Fibroblast of villous mesenchyme (primary cell): ENCODE results near the gene EXOC6. TPM values are rescaled to one million over a fixed set of nuclear protein-coding genes. Genes with fewer than 3 reads are reported as not detected.

Experiments
- DNase-seq: peaks from one replicate; pipeline ENCODE4 v3.0.0-alpha.2; 2010; ENCODE audit warnings: low read depth
- H3K4me3 ChIP-seq: 2 replicates; pipeline ENCODE4 v1.5.1; 2011; ENCODE audit warnings: low read depth, mild to moderate bottlenecking, low read length
- total RNA-seq: library from RNA; depleted of rRNA; stranded (reverse); fragments of >200 nt; gene quantifications from 2 replicates; pipeline ENCODE4 v1.2.3, GENCODE V29; 2012
- TF ChIP-seq, protein P1 (sequence below): IDR thresholded peaks from 2 replicates; pipeline ENCODE4 v1.5.1; 2012; ENCODE audit warnings: low read depth, mild to moderate bottlenecking, low read length; ENCODE audit not compliant: insufficient read depth

EXOC6 gene
- total RNA-seq, 1 donor = 7.8 TPM

DNA sequence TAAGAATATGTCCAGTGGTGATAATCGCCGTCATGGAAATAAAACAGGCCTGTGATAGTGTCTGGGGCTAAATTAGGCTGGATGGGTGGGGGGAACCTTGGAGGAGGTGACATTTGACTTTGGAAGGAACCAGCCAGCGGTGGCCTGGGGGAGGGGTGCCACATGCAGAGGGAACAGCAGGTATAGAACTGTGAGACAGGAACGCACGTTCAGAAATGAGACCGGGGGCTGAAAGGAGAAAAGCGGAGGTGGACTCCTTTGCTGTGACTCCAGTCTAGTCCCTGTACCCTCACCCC is 222.8 kb downstream of the EXOC6 start:
- TF ChIP-seq, protein P1, sequence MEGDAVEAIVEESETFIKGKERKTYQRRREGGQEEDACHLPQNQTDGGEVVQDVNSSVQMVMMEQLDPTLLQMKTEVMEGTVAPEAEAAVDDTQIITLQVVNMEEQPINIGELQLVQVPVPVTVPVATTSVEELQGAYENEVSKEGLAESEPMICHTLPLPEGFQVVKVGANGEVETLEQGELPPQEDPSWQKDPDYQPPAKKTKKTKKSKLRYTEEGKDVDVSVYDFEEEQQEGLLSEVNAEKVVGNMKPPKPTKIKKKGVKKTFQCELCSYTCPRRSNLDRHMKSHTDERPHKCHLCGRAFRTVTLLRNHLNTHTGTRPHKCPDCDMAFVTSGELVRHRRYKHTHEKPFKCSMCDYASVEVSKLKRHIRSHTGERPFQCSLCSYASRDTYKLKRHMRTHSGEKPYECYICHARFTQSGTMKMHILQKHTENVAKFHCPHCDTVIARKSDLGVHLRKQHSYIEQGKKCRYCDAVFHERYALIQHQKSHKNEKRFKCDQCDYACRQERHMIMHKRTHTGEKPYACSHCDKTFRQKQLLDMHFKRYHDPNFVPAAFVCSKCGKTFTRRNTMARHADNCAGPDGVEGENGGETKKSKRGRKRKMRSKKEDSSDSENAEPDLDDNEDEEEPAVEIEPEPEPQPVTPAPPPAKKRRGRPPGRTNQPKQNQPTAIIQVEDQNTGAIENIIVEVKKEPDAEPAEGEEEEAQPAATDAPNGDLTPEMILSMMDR = no peak
- no peak overlapping the region for H3K4me3 ChIP-seq
- DNase-seq = no peak

DNA sequence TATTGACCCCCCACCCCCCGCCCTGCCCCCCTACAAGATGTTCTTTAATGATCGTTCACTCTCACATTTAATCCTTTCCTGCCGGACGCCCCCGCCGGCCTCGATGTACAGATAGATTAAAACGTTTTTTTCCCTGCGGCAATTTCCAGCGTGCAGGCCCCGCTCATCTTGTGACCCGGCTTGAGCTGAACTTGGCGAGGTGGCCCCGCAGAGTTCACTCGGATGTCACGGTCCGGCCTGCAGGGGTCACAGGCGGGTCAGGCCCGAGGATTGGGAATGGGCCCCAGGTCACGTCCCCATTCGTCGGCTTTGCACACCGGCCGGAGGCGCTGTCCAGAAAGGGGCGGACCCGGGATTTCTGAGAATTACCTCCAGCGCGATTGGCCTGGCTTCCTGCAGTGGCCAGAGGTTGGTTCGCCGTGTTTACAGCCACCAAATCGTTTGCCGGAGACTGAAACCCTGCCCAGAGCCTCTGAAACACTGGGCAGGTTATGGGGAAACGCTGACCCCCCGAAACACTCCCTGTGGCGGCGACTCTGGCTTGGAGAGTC is 223.4 kb downstream of the EXOC6 start:
- peak overlapping the region; percentile 35 for H3K4me3 ChIP-seq
- TF ChIP-seq, protein P1 = no peak
- no peak for DNase-seq

DNA sequence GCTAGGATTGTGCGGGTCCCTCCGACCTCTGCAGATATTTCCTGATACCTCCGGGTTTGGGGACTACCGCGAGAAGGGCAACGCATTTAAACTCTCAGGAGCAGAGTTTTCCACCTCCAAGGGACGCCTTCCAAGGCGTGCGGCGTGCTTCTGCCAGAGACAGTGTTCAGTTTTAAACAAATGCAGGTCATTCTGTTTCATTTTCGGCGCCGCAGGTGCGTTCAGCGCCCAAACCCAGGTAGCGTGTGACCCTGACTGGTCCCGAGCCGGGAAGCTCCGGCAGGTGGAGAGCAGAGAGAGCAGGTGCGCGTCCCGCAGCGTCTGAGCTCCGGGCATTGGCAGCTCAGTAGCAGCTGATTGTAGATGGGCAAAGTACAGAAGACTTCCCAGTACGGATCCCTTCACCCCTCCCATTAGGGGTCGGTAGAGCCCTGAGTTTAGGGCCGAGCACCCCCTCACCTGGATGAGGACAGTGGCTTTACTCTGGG is 223.9 kb downstream of the EXOC6 start:
- TF ChIP-seq, protein P1 = no peak
- no peak for DNase-seq
- peak overlapping the region; percentile 35 for H3K4me3 ChIP-seq

DNA sequence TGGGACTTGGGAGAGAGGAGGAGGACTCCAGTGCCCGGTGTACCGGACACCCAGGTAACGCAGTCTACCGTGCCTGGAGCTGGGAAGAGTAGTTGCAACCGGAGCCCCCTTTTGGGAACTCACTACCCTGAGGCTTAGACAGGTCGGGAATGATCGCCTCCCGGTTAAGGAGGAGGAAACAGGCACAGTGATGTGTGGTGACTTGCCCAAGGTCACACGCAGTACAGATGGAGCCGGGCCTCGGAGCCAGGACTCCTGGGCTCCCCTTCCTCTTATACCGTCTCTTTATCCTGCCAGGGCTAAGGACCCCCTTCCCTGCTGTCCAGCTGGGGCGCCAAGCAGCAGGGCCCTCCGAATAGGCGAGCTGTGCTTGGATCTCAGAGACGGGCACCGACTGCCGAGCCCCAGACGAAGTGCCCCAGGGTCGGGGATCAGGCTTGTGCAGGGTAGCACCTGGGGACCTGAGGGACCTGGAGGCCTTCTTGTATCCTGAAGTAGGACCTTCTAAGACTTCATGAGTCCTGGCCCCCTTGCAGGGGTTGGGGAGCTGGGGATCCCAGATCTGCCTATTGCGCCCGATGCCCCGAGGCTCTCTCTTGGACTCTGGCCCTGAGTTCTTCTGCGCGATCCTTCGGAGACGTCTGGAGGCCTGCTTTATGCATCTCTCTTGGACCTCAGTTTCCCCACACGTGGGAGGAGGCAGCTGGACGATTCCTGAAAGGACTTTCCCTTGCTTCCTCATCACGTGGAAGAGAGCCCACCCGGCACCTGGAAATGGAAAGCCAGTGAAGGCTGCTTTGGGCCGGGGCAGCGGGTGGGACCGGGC is 224.6 kb downstream of the EXOC6 start:
- no peak overlapping the region for H3K4me3 ChIP-seq
- no peak for DNase-seq
- TF ChIP-seq, protein P1 = no peak

DNA sequence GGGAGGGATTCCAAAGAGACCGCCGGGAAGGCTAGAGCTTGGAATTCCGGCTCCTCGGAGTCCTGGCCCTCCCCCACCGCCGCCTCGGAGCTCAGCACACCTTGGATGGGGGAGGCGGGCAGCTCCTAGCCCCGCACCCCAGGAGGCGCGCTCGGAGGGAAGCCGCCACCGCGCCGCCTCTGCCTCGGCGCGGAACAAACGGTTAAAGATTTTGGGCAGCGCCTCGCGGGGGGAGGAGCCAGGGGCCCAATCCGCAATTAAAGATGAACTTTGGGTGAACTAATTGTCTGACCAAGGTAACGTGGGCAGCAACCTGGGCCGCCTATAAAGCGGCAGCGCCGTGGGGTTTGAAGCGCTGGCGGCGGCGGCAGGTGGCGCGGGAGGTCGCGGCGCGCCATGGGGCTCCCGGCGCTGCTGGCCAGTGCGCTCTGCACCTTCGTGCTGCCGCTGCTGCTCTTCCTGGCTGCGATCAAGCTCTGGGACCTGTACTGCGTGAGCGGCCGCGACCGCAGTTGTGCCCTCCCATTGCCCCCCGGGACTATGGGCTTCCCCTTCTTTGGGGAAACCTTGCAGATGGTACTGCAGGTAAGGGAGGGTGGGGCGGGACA is 225.3 kb downstream of the EXOC6 start, which contains the start of gene CYP26A1:
TSS of gene CYP26A1 (plus strand) at position 355 of the 608 bp plus-strand sequence. CDS start at position 397, 42 bp downstream.
- no peak for DNase-seq
- H3K4me3 ChIP-seq = peak within 1 kb of the TSS; percentile 9
- TF ChIP-seq, protein P1 = no peak

DNA sequence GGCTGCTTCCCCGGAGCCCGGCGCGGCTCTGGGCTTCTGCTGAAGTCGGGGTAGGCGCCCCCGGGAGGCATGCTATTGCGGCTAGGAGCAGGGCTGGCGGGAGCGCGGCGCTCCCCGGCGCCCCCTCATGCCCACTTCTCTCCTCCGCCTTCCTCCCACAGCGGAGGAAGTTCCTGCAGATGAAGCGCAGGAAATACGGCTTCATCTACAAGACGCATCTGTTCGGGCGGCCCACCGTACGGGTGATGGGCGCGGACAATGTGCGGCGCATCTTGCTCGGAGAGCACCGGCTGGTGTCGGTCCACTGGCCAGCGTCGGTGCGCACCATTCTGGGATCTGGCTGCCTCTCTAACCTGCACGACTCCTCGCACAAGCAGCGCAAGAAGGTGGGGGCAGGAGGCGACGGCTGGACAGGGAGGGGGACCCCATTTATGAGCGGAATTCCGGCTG is 225.9 kb downstream of the EXOC6 start:
- no peak for DNase-seq
- H3K4me3 ChIP-seq = peak overlapping the region; percentile 9
- TF ChIP-seq, protein P1 = no peak
